Measurements from ENCODE around the gene SNX25. TPM values are rescaled to one million over a fixed set of nuclear protein-coding genes. Genes with fewer than 3 reads are reported as not detected.

The SNX25 gene
- total and polyA plus RNA-seq, 10 of the 15 experiments (the other 5 are each of a cell fraction or from before 2014, with no cell fraction given) = 11.2 to 117 (median 62.8) TPM

DNA sequence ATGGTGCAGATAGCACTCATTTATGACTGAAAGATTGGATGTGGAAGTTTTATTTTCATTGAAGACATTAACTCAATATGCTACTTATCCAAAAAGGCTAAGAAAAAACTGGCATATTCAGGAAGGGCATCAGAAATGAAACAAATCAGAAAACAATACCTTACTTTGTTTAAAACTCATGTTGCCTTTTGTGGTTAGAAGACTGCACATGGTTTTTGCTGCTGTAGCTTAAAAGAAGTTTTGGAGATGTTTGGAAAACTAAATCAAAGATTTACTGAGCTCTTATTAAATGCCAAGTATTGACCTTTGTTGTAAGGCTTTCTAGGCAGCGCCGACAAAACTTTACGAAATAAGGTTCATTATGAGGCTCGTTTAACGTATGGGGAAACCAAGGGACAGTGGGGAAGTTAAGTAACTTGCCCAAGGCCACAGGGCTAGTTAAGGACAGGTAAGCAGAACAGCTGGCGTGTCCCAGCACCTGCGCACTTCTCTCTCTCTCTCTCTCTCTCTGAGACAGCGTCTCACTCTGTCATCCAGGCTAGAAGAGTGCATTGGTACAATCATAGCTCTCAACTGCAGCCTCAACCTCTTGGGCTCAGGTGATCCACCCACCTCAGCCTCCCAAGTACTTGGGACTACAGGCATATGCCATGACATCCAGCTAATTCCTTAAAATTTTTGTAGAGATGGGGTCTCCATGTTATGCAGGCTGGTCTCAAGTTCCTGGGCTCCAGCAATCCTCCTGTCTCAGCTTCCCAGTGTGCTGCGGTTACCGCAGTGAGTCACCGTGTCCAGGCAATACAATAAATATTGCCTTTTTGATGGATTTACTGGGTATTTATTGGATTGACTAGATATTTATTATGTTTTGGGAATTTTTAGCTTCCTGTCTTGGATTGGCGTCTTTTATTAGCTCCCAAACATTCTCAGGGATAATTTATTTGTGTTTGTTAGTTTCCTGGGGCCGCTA lies 170.2 kb downstream of the SNX25 start:
- in situ Hi-C loops (cut with MboI) (no loop called here), intact Hi-C loops (cut with micrococcal nuclease; ENCODE audit: unreplicated experiment) (no loop called here)
- Histone ChIP-seq H3K36me3 (ENCODE audit: control insufficient read depth in 2 of 2, insufficient read depth in 2 of 2, low read length in 1 of 2) (peaks cover 0 to 7% of the 10 kb centered on the region in 2 experiments; a peak in 2 of 4 replicates), H3K4me1 (ENCODE audit: control insufficient read depth, insufficient read depth, low read length) (no peaks in the 10 kb centered on the region), H2AFZ (ENCODE audit: control insufficient read depth, low read depth, low read length) (no peak overlapping the region), H3K9me3 (replicated peaks; ENCODE audit: control insufficient read depth, insufficient read depth, low read length) (no peaks in the 10 kb centered on the region; the same call in 1 of the 3 replicates), H4K20me1 (ENCODE audit: control insufficient read depth, insufficient read depth) (no peaks in the 10 kb centered on the region), H3K4me3 (no peak overlapping the region), H3K27ac (ENCODE audit: control insufficient read depth, insufficient read depth) (no peak overlapping the region), H3K4me2 (ENCODE audit: control insufficient read depth, insufficient read depth) (no peak overlapping the region), H3K9ac (ENCODE audit: control insufficient read depth, insufficient read depth, low read length) (no peak overlapping the region), H3K79me2 (ENCODE audit: control insufficient read depth, insufficient read depth, low read length) (no peaks in the 10 kb centered on the region), H3K27me3 (replicated peaks in 1 of 2; ENCODE audit: control insufficient read depth in 2 of 2, insufficient read depth in 2 of 2, low read length in 1 of 2) (no peaks in the 10 kb centered on the region)
- TF ChIP-seq POLR2AphosphoS5 (IDR thresholded peaks at IDR 0.05; ENCODE audit: low read length) (peak; percentile 45), POLR2AphosphoS2 (IDR thresholded peaks at IDR 0.05; ENCODE audit: low read depth, low read length) (peak; percentile 45; the same call in 1 of the 2 replicates), POLR2A (IDR thresholded peaks at IDR 0.05; ENCODE audit: low read depth, low read length) (0 out of 2 replicates have a peak, but pooled peaks have one; percentile 34), YY1 (IDR thresholded peaks at IDR 0.05; ENCODE audit: low read depth, low read length) (no peak), CBX5 (IDR thresholded peaks at IDR 0.05; ENCODE audit: low read depth) (no peak), RELA (IDR thresholded peaks at IDR 0.05; ENCODE audit: borderline replicate concordance, partially characterized antibody) (no peak), ASH2L (IDR thresholded peaks at IDR 0.05; ENCODE audit: borderline replicate concordance, low read depth) (no peak), ATF7 (IDR thresholded peaks at IDR 0.05; ENCODE audit: low read depth) (no peak)
- TF ChIP-seq, protein P1, sequence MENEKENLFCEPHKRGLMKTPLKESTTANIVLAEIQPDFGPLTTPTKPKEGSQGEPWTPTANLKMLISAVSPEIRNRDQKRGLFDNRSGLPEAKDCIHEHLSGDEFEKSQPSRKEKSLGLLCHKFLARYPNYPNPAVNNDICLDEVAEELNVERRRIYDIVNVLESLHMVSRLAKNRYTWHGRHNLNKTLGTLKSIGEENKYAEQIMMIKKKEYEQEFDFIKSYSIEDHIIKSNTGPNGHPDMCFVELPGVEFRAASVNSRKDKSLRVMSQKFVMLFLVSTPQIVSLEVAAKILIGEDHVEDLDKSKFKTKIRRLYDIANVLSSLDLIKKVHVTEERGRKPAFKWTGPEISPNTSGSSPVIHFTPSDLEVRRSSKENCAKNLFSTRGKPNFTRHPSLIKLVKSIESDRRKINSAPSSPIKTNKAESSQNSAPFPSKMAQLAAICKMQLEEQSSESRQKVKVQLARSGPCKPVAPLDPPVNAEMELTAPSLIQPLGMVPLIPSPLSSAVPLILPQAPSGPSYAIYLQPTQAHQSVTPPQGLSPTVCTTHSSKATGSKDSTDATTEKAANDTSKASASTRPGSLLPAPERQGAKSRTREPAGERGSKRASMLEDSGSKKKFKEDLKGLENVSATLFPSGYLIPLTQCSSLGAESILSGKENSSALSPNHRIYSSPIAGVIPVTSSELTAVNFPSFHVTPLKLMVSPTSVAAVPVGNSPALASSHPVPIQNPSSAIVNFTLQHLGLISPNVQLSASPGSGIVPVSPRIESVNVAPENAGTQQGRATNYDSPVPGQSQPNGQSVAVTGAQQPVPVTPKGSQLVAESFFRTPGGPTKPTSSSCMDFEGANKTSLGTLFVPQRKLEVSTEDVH (IDR thresholded peaks at IDR 0.05; ENCODE audit: low read depth, partially characterized antibody) = no peak
- TF ChIP-seq, protein P2, sequence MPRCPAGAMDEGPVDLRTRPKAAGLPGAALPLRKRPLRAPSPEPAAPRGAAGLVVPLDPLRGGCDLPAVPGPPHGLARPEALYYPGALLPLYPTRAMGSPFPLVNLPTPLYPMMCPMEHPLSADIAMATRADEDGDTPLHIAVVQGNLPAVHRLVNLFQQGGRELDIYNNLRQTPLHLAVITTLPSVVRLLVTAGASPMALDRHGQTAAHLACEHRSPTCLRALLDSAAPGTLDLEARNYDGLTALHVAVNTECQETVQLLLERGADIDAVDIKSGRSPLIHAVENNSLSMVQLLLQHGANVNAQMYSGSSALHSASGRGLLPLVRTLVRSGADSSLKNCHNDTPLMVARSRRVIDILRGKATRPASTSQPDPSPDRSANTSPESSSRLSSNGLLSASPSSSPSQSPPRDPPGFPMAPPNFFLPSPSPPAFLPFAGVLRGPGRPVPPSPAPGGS (IDR thresholded peaks at IDR 0.05; ENCODE audit: borderline replicate concordance, insufficient read depth, low read depth, low read length, poor library complexity, severe bottlenecking) = peak; percentile 8
- TF ChIP-seq, protein P3, sequence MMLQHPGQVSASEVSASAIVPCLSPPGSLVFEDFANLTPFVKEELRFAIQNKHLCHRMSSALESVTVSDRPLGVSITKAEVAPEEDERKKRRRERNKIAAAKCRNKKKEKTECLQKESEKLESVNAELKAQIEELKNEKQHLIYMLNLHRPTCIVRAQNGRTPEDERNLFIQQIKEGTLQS (IDR thresholded peaks at IDR 0.05; ENCODE audit: borderline replicate concordance, extremely low read depth, low read depth, low read length) = no peak
- ATAC-seq (no peak), DNase-seq (ENCODE audit: low read depth, low spot score) (no peak), FAIRE-seq (no peak)
- POLR2A ChIA-PET = interaction anchor here (0.6 kb wide), 1 partner anchor 71 kb away, joined by 4 read pairs; no protein-coding TSS in a partner anchor
- no TSS peak for BruUV-seq (replicated peaks)
- CTCF ChIA-PET = interaction anchor here (1.2 kb wide), 1 partner anchor 14 kb away, joined by 3 read pairs; no protein-coding TSS in a partner anchor
- SMC1A ChIA-PET (ENCODE audit: uncharacterized antibody, unreplicated experiment) = interaction anchor here (0.7 to 1.7 kb wide), 4 partner anchors 9 to 98 kb away, joined by 3 to 6 read pairs (median 4); no protein-coding TSS in a partner anchor
- over 99% methylated on average over 13 of the region's 13 CpGs for WGBS (ENCODE audit: insufficient coverage, insufficient replicate concordance, low lambda C conversion rate, missing lambda C conversion rate)
- RAD21 ChIA-PET (ENCODE audit: unreplicated experiment) = interaction anchor here (1.2 kb wide), 1 partner anchor 73 kb away, joined by 3 read pairs; no protein-coding TSS in a partner anchor
